Hematopoietic multipotent progenitor cell treated with erythropoietin and hydrocortisone succinate and interleukin-3 and kit ligand, for 15 days (in vitro differentiated cells): ENCODE measurements around the gene PRSS12.

ENCODE experiments used
- DNase-seq: peaks from one replicate; pipeline ENCODE4 v3.0.0-alpha.2; 2015; ENCODE audit warnings: low spot score

The PRSS12 gene

GRCh38 chr4:118356111-118356510 lies 3.3 kb upstream of the PRSS12 start:
- no peak for DNase-seq

GRCh38 chr4:118354913-118355312 lies 2.1 kb upstream of the PRSS12 start:
- no peak for DNase-seq

- no peak for DNase-seq
Observed at GRCh38 chr4:118353534-118354030, 779 bp upstream of the PRSS12 start.

GRCh38 chr4:118351851-118352827 lies 664 bp downstream of the PRSS12 start:
- no peak for DNase-seq

- no peak for DNase-seq
Observed at GRCh38 chr4:118350961-118351360, 1.8 kb downstream of the PRSS12 start.

- DNase-seq, result no peak
Observed at GRCh38 chr4:118348886-118349285, 3.9 kb downstream of the PRSS12 start.

- DNase-seq, result no peak
Observed at GRCh38 chr4:118346495-118346894, 6.3 kb downstream of the PRSS12 start.

- no peak for DNase-seq
Observed at GRCh38 chr4:118345813-118346212, 7.0 kb downstream of the PRSS12 start.

- no peak for DNase-seq
Observed at GRCh38 chr4:118344801-118345200, 8.0 kb downstream of the PRSS12 start.

- DNase-seq, result no peak
Observed at GRCh38 chr4:118343501-118343900, 9.3 kb downstream of the PRSS12 start.

- DNase-seq, result no peak
Observed at GRCh38 chr4:118340109-118340508, 12.7 kb downstream of the PRSS12 start.

GRCh38 chr4:118338981-118339765 lies 13.6 kb downstream of the PRSS12 start:
- no peak for DNase-seq

- no peak for DNase-seq
Observed at GRCh38 chr4:118338518-118338917, 14.3 kb downstream of the PRSS12 start.

- DNase-seq, result no peak
Observed at GRCh38 chr4:118337954-118338353, 14.8 kb downstream of the PRSS12 start.

- DNase-seq, result no peak
Observed at GRCh38 chr4:118335774-118336173, 17.0 kb downstream of the PRSS12 start.

- no peak for DNase-seq
Observed at GRCh38 chr4:118335324-118335723, 17.5 kb downstream of the PRSS12 start.

GRCh38 chr4:118331352-118331751 lies 21.5 kb downstream of the PRSS12 start:
- DNase-seq, result no peak

- no peak for DNase-seq
Observed at GRCh38 chr4:118329849-118330248, 23.0 kb downstream of the PRSS12 start.

GRCh38 chr4:118327554-118328241 lies 25.1 kb downstream of the PRSS12 start:
- DNase-seq, result no peak

- no peak for DNase-seq
Observed at GRCh38 chr4:118326585-118326984, 26.2 kb downstream of the PRSS12 start.

GRCh38 chr4:118325431-118325830 lies 27.4 kb downstream of the PRSS12 start:
- DNase-seq, result no peak

GRCh38 chr4:118322831-118323502 lies 29.8 kb downstream of the PRSS12 start:
- no peak for DNase-seq
